ENCODE data around the gene PILRA. TPM values are rescaled to one million over a fixed set of nuclear protein-coding genes. Genes with fewer than 3 reads are reported as not detected.

PILRA gene
- total and polyA plus RNA-seq, 4 donors, result 1.5 to 3.5 (median 3.1) TPM

DNA sequence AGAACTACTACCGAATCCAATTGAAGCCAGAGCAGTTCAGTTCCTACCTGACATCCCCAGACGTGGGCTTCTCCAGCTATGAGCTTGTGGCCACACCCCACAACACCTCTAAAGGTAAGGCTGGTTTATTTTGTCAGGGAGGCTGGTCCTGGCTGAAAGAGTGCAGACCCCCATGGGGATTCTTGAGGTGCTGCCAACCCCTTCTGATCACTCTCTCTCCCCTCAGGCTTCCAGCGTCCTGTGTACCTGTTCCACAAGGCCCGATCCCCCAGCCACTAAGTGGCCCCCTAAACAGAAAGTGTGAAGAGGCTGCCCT is 59.9 kb downstream of the PILRA start:
- no peak overlapping the region for H3K4me3 ChIP-seq (ENCODE audit: low read depth in 1 of 3, low read length in 3 of 3)
- H3K4me1 ChIP-seq (ENCODE audit: control insufficient read depth in 4 of 4, insufficient read depth in 4 of 4, low read length in 3 of 4), result peaks cover 10 to 39% (median 27%) of the 10 kb centered on the region in 4 donors
- peaks cover 7 to 14% (median 8%) of the 10 kb centered on the region in 4 donors for H3K36me3 ChIP-seq (ENCODE audit: control insufficient read depth in 4 of 4, insufficient read depth in 3 of 4, low read depth in 1 of 4, low read length in 3 of 4)
- no peak overlapping the region for H3K27ac ChIP-seq (ENCODE audit: low read depth in 1 of 2, low read length in 2 of 2)
- no peaks in the 10 kb centered on the region for H3K9me3 ChIP-seq (ENCODE audit: control insufficient read depth in 4 of 4, low read length in 3 of 4)
- H3K27me3 ChIP-seq (ENCODE audit: control insufficient read depth in 4 of 4, insufficient read depth in 4 of 4, low read length in 3 of 4), result no peaks in the 10 kb centered on the region
- TF ChIP-seq GABPA (IDR thresholded peaks at IDR 0.05 in 1 of 2, conservative IDR thresholded peaks at IDR 0.05 in 1 of 2) (no peak), YY1 (IDR thresholded peaks at IDR 0.05) (no peak), FOXA2 (IDR thresholded peaks at IDR 0.05) (no peak), RXRA (IDR thresholded peaks at IDR 0.05) (no peak), NR2F2 (IDR thresholded peaks at IDR 0.05) (no peak), JUND (IDR thresholded peaks at IDR 0.05) (no peak), HNF4G (IDR thresholded peaks at IDR 0.05) (no peak), SP1 (IDR thresholded peaks at IDR 0.05) (no peak), RAD21 (IDR thresholded peaks at IDR 0.05) (no peak), EGR1 (IDR thresholded peaks at IDR 0.05; ENCODE audit: low read depth in 2 of 2) (no peak), FOXA1 (IDR thresholded peaks at IDR 0.05) (no peak), TAF1 (conservative IDR thresholded peaks at IDR 0.05) (no peak), HNF4A (conservative IDR thresholded peaks at IDR 0.05) (no peak)
- TF ChIP-seq, protein P1, sequence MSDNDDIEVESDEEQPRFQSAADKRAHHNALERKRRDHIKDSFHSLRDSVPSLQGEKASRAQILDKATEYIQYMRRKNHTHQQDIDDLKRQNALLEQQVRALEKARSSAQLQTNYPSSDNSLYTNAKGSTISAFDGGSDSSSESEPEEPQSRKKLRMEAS (IDR thresholded peaks at IDR 0.05), result no peak
- TF ChIP-seq, protein P2, sequence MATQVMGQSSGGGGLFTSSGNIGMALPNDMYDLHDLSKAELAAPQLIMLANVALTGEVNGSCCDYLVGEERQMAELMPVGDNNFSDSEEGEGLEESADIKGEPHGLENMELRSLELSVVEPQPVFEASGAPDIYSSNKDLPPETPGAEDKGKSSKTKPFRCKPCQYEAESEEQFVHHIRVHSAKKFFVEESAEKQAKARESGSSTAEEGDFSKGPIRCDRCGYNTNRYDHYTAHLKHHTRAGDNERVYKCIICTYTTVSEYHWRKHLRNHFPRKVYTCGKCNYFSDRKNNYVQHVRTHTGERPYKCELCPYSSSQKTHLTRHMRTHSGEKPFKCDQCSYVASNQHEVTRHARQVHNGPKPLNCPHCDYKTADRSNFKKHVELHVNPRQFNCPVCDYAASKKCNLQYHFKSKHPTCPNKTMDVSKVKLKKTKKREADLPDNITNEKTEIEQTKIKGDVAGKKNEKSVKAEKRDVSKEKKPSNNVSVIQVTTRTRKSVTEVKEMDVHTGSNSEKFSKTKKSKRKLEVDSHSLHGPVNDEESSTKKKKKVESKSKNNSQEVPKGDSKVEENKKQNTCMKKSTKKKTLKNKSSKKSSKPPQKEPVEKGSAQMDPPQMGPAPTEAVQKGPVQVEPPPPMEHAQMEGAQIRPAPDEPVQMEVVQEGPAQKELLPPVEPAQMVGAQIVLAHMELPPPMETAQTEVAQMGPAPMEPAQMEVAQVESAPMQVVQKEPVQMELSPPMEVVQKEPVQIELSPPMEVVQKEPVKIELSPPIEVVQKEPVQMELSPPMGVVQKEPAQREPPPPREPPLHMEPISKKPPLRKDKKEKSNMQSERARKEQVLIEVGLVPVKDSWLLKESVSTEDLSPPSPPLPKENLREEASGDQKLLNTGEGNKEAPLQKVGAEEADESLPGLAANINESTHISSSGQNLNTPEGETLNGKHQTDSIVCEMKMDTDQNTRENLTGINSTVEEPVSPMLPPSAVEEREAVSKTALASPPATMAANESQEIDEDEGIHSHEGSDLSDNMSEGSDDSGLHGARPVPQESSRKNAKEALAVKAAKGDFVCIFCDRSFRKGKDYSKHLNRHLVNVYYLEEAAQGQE (IDR thresholded peaks at IDR 0.05), result no peak
- TF ChIP-seq, protein P3, sequence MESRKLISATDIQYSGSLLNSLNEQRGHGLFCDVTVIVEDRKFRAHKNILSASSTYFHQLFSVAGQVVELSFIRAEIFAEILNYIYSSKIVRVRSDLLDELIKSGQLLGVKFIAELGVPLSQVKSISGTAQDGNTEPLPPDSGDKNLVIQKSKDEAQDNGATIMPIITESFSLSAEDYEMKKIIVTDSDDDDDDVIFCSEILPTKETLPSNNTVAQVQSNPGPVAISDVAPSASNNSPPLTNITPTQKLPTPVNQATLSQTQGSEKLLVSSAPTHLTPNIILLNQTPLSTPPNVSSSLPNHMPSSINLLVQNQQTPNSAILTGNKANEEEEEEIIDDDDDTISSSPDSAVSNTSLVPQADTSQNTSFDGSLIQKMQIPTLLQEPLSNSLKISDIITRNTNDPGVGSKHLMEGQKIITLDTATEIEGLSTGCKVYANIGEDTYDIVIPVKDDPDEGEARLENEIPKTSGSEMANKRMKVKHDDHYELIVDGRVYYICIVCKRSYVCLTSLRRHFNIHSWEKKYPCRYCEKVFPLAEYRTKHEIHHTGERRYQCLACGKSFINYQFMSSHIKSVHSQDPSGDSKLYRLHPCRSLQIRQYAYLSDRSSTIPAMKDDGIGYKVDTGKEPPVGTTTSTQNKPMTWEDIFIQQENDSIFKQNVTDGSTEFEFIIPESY (IDR thresholded peaks at IDR 0.05), result no peak
- TF ChIP-seq, protein P4, sequence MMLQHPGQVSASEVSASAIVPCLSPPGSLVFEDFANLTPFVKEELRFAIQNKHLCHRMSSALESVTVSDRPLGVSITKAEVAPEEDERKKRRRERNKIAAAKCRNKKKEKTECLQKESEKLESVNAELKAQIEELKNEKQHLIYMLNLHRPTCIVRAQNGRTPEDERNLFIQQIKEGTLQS (IDR thresholded peaks at IDR 0.05), result no peak
- TF ChIP-seq, protein P5, sequence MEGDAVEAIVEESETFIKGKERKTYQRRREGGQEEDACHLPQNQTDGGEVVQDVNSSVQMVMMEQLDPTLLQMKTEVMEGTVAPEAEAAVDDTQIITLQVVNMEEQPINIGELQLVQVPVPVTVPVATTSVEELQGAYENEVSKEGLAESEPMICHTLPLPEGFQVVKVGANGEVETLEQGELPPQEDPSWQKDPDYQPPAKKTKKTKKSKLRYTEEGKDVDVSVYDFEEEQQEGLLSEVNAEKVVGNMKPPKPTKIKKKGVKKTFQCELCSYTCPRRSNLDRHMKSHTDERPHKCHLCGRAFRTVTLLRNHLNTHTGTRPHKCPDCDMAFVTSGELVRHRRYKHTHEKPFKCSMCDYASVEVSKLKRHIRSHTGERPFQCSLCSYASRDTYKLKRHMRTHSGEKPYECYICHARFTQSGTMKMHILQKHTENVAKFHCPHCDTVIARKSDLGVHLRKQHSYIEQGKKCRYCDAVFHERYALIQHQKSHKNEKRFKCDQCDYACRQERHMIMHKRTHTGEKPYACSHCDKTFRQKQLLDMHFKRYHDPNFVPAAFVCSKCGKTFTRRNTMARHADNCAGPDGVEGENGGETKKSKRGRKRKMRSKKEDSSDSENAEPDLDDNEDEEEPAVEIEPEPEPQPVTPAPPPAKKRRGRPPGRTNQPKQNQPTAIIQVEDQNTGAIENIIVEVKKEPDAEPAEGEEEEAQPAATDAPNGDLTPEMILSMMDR (IDR thresholded peaks at IDR 0.05; ENCODE audit: low read depth, low read length, missing input control), result no peak
- DNase-seq (ENCODE audit: low spot score), result no peak
- 82% methylated on average over 4 of the region's 4 CpGs for WGBS
- no peak overlapping the region for H3K9ac ChIP-seq (ENCODE audit: low read depth in 1 of 2, low read length in 2 of 2)
